NCI-H1417 treated with DMSO at 0.1 percent for 48 hours (cell line): ENCODE results near the gene PXT1.
A peak's percentile ranks its signal among the peaks of the same experiment; 100 is the strongest.
"Not testable (repeated sequence)": the region's sequence is repeated elsewhere in the genome, so short reads cannot be mapped to it uniquely, and the experiment has no call there.

Source experiments
- DNase-seq: peaks from one replicate; lab custom pipeline; 2025; lab: John Stamatoyannopoulos, UW

PXT1 gene

DNA sequence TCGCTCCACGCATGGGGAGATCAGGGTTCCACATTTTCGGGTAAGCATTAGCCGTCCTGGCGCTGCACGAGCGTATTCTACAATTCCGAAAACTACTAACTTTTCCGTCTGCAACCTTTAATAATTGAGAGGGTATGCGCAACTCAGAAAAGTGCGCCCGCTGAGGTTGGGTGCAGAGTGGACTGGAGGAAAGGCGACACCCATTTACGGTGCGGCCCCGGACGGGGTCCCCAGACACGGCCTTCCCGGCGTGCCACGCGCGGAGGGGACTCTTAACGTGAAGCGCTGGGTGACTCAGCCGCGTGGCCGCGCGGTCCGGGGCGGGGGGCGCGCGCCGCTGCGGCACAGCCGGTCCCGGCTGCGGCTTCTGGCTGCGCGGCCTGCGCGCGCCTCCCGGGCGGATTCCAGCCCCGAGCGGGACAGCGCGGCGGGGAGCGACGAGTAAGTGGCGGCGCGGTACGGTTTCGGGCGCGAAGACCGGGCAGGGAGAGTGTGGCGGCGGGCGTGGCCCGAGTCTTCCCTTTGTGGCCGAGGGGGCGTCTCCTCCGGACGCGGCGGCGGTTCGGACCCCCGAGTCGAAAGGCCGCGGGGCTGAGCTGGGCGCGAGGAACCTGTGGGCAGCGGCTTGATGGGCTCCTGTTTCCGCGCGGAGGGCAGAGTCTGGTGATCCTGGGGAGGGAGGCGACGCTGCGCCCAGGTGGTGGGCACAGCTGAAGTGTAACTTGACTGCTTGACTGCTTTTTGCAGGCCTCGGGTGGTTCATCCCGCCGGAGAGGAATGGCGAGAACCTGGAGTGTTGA is at the start of gene PXT1, which contains the start of gene KCTD20:
Gene PXT1, minus strand, starts transcription at position 184 of the 800 bp plus-strand sequence. CDS start 16,772 bp downstream, outside the sequence.
Gene KCTD20, plus strand, starts transcription at position 330 of the 800 bp plus-strand sequence. CDS start 27,098 bp downstream, outside the sequence.
- DNase-seq: peak; percentile 21

DNA sequence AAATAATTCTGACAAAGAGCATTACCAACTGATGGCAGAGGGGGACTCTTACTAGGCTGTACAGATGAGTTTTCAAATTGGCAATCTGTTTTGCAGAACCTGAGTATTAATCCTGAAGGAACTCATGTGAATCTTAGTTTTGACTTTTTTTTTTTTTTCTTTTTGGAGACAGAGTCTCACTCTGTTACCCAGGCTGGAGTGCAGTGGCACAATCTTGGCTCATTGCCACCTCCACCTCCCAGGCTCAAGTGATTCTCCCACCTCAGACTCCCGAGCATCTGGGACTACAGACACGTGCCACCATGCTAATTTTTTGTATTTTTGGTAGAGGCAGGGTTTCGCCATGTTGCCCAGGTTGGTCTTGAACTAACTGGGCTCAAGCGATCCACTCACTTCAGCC is 49.4 kb upstream of the PXT1 start:
- DNase-seq: no peak

- no peak for DNase-seq
Measured at GRCh38 chr6:36491378-36491965, 48.8 kb upstream of the PXT1 start.

- no peak for DNase-seq
Measured at GRCh38 chr6:36489426-36489825, 46.8 kb upstream of the PXT1 start.

- no peak for DNase-seq
Measured at GRCh38 chr6:36488221-36488620, 45.6 kb upstream of the PXT1 start.

- no peak for DNase-seq
Measured at GRCh38 chr6:36487698-36488097, 45.0 kb upstream of the PXT1 start.

DNA sequence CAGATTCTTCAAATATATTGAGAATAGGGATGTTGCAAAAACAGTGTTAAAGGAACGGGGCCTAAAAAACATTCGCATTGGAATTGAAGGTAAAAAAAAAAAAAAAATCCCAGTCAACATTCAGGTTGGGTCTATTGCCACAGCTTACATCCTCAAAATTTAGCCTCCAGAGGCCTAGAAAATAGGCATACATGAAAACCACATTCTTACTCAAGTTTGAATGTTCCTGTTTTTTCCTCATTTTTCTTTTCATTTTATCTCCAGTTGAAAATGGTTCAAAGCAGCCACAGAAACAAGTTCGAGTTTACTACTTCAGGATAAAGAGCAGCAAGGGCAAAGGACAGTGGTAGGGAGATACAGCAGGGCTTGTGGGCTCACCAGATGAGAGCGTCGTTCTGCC is 42.1 kb upstream of the PXT1 start:
- no peak for DNase-seq

- not testable (repeated sequence) for DNase-seq
Measured at GRCh38 chr6:36483326-36483725, 40.7 kb upstream of the PXT1 start.

- DNase-seq: no peak
Measured at GRCh38 chr6:36479256-36479655, 36.6 kb upstream of the PXT1 start.

DNA sequence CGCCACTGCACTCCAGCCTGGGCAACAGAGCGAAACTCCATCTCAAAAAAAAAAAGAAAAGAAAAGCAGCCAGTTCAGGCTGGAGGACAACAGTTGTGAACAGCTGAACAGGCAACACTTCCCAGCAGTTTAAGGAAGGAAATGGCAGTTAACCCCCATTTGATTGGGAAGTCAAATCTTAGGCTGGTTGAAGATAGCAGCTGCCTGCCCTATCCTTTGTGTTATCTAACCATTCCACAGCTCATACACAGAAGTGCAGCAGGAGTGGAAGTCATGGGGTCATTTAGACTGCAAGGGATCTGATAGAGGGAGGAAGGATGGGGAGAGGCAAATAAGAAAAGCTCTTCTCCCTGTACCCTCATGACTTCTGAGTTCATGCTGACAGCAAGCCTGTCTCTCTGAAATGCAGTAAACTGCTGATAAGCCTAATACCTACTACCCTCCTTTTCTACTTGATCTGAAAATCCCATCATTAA is 35.4 kb upstream of the PXT1 start:
- DNase-seq: no peak

GRCh38 chr6:36469946-36470345 is 27.3 kb upstream of the PXT1 start:
- DNase-seq: no peak

- DNase-seq: no peak
Measured at GRCh38 chr6:36469148-36469661, 26.6 kb upstream of the PXT1 start.

GRCh38 chr6:36467625-36468024 is 25.0 kb upstream of the PXT1 start:
- DNase-seq: no peak

DNA sequence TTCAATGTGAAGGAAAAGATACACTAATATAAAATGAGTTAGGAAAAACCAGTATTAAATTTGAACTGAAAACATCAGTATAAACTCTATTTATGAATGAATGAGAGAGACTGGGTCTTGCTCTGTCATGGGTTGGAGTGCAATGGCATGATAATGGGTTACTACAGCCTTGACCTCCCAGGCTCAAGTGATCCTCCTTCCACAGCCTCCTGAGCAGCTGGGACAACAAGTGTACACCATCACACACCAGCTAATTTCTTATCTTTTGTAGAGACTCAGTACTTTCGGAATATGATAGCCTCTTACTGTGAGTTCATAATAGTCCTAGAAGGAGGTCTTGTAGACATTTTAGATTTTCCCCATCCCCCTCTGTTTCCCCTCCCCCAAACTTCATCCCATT is 21.6 kb upstream of the PXT1 start:
- DNase-seq: no peak

GRCh38 chr6:36463676-36464075 is 21.0 kb upstream of the PXT1 start:
- DNase-seq: no peak

DNA sequence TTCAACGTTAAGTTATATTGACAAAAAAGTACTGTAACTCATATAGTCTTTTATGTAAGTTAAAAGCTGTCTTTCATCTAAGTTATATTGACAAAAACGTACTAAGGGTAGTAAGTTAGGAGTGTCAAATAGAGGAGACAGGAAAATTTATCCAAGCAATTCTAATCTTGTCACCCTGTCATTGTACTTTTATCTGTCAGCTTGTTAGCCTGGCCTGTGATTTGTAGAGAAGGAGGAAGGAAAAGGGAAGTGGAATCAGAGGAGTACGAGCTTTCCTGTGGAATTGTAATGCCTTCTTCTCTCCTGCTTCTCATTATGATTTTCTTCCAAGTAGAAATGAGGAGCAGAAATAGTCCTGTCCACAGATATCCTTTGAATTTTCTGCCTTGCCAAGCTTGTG is 19.0 kb upstream of the PXT1 start:
- no peak for DNase-seq

DNA sequence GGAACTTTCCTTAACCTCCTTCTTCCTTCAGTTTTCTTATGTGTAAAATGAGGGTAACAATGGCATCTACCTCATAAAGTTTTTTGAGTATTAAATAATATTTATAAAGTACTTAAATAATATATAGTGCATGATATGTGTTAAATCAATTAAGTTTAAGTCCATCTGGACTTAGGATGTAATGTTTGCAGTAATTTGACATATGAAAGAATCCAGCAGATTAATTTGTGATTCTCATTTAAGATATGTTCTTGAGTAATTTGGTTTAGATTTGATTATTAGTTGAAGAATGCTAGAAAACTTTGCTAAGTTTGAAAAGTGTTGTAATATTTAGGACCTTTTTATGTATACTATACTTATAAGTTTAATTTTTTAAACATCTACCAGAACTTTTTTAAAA is 18.3 kb upstream of the PXT1 start:
- no peak for DNase-seq

- no peak for DNase-seq
Measured at GRCh38 chr6:36459501-36459900, 16.8 kb upstream of the PXT1 start.

- DNase-seq: no peak
Measured at GRCh38 chr6:36455486-36456027, 12.9 kb upstream of the PXT1 start.

DNA sequence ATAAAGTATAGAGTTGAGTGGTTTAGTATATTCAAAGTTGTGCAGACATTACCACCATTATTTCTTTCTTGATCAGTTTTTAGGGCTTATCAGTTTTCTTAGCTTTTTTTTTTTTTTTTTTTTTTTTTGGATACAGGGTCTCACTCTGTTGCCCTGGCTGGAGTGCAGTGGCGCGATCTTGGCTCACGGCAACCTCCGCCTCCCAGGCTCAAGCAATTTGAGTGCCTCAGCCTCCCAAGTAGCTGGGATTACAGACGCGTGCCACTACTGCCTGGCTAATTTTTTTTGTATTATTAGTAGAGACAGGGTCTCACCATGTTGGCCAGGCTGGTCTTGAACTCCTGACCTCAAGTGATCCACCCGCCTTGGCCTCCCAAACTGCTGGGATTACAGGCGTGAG is 10.2 kb upstream of the PXT1 start:
- not testable (repeated sequence) for DNase-seq

- DNase-seq: not testable (repeated sequence)
Measured at GRCh38 chr6:36449173-36449572, 6.5 kb upstream of the PXT1 start.

- DNase-seq: no peak
Measured at GRCh38 chr6:36445621-36446020, 3.0 kb upstream of the PXT1 start.

DNA sequence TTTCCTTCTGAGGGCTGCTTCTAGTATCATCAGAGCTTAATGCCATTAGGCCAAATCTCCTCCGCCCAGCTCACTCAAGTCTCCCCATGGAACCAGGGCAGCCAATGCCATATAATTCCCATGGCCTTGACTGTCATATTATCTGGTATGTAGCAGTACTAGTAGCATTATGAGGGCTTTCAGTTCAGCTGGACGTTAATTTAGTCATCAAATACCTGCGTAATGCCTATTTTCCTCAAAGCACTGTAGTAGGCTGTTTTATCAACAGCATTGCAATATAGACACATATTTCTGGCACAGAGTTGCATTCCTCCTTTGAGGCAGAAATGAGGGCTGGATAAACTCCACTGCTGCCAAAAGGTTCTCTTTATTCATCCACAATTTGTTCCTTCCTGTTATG is 1.8 kb upstream of the PXT1 start:
- no peak for DNase-seq
